Activated CD4-positive, alpha-beta T cell treated with anti-CD3 and anti-CD28 coated beads, Interleukin-2, amount 50 U/mL, for 16 hours (primary cell): Measurements from ENCODE around the gene HIGD1A.

Experiments used
- DNase-seq: peaks from one replicate; pipeline ENCODE4 v3.0.0-alpha.2; 2020

The HIGD1A gene

DNA sequence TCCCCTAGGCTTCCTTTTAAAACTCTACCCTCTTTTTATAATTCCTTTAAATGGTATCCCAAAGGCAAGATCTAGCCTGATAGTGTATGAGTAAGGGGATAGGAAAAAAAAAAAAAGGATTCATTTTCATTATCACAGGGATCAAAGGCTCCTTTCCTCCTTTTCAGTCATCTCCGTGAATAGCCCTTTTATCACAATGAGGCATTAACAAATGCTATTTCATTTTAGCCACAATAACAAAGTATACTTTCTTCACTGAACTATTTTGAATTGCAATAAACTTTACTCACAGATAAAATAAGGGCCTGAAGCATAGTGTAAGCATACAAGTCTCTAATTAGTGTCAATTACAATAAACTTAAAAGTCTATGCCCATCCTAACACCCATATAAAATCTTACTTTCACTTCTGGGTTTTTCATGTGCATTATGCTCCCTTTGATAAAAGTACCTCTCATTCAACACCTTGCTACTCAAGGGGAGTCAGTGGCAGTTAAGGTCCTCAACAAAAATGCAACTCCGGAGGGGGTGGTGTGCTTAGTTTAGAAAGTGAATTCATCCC is 8.6 kb downstream of the HIGD1A start:
- DNase-seq: no peak

DNA sequence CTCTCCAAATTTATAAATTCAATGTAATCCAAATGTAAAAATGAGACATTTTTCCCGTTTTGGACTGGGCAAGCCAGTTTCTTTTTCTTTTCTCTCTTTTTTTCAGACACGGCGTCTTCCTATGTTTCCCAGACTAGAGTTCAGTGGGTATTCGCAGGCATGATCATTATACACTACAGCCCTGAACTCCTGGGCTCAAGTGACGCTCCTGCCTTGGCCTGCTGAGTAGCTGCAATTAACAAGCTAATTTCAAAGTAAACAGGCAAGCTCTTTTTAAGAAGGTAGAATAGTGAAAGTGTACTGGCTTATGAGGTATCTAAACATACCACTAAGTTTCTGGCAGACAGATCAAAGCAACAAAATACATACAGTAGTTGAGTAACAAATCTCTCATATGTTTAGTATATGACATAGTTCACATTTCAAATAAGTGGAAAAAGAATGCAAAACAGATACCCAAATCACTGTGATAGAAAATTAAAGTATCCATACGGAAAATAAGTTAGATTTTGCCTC is 13.5 kb downstream of the HIGD1A start:
- no peak for DNase-seq

DNA sequence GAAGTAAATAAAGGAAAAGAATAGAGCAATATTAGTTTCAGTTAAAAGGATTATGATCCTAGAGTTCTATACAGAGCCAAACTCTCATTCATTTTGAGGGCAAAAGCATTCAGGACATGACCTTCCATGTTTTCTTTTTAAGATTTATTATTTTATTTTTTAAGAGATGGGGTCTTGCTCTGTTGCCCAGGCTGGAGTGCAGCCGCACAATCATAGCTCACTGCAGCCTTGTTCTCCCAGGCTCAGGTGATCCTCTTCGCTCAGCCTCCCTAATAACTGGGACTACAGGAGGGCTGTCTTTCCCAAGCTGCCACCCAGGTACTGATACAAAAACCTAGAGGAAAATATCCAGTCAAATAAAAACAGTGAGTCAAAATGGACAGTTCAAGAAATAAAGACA is 17.7 kb downstream of the HIGD1A start:
- no peak for DNase-seq

DNA sequence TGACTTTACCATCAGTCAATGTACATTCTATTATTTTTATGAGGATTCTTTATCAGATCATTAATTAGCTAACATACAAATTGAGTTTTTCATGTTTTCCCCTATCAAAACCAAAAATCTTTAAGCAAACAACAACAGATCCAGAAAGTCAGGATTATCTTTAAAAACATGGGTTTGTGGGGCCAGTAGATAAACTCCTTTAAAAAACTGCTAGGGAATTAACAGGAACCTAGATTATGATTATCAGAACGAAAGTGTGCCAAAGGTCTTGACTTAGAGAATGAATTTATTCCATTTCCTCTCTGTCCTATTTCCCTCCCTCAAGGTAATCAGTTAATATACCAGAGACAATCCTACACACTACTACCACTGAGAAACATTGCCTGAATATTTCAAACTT is 18.1 kb downstream of the HIGD1A start:
- DNase-seq: no peak

DNA sequence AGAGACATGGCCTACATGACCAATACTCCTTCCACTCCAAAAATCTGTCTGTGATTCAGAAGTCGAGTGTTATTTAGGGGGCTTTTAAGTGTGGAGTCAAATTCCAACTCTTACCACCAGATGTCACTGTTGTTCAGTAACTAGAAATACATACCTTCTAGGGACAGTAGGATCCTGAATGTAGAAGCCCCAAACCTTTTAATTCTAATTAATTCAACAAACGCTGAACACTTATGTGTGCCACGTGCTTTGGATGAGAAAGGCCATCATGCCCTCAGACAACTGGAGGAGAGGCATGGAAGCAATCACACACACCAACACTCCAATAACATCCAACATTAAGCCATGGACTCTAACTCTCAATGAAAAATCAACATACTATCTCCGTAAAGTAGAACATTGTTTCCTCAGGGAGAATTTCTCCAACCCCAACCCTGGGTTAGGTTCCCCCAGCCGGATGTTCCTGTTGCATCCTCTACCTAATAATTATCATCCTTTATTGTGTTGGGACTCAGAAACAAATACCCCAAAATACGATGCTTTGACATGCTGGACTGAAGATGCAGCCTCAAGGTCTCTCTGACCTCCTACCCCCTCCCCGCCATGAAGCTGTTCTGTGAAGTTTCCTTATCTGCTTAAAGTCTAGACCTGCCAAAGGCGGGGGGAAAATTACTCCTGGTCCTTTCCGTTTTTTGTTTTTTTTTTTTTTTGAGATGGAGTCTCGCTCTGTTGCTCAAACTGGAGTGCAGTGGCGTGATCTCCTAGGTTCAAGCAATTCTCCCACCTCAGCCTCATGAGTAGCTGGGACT is 23.2 kb downstream of the HIGD1A start:
- peak; percentile 65 for DNase-seq

DNA sequence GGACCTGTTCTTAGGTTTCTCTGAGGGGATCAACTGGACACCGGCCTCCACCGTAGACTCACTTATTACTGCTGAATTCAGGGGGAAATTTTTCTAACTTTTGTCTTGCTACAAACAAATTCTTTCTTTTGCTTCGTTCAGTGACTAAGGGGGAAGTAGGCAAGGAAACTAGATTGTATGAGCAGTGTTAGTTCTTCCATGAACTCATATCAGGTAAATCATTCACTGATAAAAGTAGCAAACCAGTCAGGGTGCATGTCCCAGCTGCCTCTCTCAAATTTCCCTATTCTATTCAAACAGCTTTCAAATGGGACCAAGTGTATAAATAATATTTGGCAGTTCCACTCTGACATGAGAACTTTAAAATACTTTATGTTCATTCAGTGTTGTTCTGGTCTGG is 23.9 kb downstream of the HIGD1A start:
- no peak for DNase-seq

DNA sequence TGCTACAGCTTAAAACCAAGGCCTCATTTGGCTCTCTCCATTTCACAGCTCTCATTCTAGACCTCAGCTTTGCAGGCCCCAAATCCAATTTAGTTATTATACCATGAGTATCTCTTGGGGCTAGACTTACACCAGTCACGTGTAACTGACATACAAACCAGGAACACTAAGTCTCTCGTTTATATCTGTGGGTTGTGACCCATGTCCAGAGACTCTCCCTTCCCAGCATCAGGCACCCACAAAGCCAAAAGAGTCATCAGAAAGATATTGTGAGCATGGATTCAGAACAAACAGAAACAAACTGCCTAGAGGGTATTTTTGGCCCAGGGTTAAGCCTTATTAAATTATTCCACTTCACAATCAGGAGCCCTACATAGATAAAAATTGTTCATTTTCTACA is 25.6 kb downstream of the HIGD1A start:
- no peak for DNase-seq

DNA sequence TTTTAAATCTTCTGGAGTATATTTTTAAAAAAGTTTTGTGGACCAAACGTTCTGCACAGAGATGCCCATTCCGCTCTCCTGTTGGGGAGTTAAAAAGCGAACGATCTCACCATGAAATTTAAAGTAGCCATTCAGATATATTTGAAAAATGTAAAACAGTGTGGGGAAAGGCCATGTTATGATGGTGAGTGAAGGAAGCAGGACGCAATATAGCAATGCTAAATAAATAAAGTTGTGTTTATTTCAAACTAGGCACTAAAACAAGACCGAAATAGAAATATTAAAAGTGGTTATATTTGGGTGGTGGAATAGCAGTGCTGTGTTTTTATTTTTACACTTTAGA is 30.9 kb downstream of the HIGD1A start:
- DNase-seq: no peak

DNA sequence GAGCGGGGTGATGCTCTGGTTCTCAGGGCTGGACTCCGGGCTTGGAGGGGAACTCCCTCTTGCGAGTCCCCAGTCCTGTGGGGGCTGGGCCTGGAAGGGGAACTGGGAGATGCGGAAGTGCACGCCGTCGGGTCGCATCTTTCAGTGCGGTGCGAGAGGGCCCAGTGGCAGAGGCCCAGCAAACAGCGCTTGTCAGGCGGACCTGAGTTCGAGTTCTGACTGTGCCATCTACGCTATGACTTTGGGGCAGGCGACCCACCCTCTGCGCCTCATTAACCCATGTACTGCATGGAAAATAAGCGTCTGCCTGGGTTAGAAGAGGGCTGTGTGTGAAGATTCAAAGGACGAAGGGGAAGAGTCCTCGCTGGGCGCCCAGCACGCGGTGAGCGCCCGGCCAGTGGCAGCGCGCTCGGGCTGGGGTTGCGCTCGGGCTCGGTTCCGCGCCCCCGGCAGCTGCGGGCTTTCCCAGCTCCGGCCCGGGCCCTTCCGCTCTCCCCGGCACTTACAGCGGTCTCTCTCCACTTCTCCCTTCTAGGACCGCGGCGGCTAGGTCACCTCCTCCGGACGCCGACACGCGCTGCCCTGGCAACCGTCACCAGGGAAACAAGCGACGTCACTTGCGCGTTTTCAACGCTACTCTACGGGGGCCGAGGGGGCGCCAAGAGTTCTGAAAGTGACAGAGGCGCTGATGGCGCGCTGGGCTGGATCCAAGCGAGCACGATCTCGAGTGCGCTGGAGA is 31.5 kb downstream of the HIGD1A start, which contains the start of gene CCDC13:
Gene CCDC13 (minus strand): TSS at position 584 of the 739 bp plus-strand sequence. CDS start 14,908 bp downstream, outside the sequence.
- DNase-seq: peak; percentile 92

DNA sequence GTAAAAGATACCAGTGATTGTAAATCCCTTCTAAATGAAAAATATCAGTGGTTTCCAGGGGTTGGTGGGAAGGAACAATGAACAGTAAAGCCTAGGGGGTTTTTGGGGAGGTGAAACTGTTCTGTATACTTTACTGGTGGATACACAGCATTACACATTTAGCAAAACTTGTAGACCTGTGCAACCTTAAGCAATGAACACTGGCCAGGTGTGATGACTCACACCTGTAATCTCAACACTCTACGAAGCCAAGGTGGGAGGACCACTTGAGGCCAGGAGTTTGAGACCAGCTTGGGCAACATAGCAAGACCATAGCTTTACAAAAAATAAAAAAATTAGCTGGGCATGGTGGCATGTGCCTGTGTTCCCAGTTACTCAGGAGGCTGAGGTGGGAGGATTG is 33.0 kb downstream of the HIGD1A start:
- DNase-seq: no peak

DNA sequence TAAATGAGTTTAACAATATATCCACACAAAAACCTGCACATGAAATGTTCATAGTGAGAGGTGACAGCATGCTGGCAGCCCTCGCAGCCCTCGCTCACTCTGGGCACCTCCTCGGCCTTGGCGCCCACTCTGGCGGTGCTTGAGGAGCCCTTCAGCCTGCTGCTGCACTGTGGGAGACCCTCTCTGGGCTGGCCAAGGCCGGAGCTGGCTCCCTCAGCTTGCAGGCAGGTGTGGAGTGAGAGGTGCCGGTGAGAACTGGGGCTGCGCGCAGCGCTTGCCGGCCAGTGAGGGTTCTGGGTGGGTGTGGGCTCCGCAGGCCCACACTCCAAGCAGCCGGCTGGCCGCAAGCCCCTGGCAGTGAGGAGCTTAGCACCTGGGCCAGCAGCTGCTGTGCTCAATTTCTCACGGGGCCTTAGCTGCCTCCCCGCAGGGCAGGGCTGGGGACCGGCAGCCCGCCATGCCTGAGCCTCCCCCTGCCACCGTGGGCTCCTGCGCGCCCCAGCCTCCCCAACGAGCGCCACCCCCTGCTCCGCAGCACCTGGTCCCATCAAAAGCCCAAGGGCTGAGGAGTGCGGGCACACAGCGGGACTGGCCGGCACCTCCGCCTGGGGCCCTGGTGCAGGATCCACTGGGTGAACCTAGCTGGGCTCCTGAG is 34.7 kb downstream of the HIGD1A start:
- no peak for DNase-seq

DNA sequence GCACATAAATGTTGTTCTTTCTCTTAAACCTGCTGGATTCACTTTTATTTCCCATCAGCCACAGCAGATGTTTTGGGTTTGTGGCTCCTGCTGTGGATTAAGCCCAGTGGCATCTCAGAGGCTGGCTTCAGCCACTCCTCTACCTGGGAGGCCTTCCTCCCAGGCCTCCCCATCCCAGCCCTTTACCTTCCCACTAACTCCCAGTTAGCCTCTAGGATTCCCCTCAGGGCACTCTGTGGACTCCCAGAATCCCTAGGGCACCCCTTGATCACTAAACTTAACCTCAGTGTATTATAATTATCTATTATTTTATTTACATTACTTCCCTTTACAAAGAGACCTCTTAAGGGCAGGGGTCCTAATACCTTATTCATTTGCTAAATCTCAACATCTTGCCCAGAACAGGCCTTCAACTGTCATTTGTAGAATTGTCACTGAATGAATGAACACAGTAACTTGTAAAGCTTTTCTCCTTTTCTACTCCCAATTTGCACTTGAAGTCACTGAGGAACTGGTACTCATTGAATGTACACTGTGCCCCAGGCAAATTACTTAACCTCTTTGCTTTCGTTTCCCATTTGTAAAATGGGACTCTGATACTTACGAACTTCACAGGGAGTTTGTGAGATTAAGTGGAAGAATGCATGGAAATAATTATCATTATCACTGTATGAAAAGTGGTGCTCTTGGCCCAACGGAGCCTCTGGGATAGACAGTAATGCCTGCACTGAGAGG is 39.6 kb downstream of the HIGD1A start:
- no peak for DNase-seq

DNA sequence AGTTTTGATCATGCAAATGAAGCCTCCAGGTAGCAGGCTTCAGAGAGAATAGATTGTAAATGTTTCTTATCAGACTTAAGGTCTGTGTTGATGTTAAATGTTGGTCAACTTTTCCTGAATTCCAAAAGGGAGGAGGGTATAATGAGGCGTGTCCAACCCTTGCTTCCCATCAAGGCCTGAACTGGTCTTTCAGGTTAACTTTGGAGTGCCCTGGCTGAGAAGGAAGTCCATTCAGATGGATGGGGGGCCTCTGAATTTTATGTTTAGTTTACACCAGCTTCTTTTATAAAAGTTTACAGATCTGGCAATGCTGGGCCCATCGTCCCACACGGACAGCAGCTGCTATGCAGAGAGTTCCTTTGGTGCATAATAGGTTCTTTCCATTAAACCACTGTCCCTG is 40.2 kb downstream of the HIGD1A start:
- DNase-seq: no peak

DNA sequence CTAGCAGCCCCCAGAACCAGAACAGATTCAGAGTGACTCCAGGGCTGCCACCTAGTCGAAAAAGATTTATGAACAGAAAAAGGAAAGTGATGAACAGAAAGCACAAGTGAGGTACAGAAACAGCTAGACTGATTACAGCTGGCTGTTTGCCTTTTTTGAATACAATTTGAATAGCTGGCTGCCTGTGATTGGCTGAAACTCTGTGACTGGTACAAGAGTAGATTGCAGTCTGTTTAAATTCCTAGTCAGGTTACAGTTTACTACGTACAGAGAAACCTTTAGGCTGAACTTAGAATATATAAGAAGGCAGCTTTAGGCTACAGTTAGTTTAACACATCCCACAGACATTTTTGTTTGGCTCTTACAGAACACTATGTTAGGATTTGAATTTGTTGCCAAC is 41.3 kb downstream of the HIGD1A start:
- no peak for DNase-seq

DNA sequence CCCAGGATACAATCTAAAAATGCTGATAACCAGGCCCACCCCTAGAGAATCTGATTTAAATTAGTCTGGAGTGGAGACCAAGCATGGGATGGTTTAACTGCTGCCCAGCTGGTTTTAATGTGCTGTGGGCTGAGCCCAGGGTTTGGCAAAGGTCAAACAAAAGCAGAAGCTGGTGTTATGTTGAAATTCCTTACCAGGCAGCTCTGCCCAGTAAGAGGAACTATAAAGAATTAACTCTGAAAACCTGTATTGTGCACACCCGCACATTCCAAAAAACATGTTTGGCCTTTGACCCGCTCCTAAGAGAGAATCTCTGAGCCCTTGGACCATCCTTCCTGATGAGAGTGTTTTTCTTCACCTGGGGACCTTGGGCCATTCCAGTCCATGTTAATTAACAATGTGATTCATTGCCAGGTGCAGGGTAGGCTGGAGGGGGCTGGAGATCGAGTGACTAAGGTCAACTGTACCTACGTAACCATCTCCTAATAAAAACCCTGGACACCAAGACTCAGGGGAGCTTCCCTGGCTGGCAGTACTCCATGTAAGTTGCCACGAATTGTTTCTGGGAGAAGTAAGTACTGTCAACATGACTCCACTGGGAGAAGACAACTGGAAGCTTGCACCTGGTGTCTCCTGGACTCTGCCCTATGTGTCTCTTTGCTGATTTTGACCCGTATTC is 42.1 kb downstream of the HIGD1A start:
- DNase-seq: no peak

DNA sequence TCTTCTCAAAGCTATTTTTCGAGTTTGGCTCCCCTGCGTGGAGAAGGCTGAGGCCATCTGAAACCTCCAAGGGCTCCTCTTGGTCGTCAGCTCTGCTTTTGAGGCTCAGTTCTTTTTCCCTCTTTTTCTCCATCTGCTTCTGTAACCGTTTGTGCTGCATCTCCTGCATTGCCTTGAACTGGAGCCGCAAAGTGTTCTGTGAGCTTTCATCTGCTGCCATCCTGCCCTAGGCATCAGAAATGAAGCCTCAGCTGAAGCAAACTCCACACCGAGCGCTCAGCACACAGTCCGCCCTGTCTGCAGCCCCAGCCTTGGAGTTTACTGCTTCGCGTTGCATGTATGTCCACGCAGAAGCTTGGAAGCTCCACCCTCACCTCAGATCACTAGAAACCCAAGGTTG is 46.2 kb downstream of the HIGD1A start:
- no peak for DNase-seq

DNA sequence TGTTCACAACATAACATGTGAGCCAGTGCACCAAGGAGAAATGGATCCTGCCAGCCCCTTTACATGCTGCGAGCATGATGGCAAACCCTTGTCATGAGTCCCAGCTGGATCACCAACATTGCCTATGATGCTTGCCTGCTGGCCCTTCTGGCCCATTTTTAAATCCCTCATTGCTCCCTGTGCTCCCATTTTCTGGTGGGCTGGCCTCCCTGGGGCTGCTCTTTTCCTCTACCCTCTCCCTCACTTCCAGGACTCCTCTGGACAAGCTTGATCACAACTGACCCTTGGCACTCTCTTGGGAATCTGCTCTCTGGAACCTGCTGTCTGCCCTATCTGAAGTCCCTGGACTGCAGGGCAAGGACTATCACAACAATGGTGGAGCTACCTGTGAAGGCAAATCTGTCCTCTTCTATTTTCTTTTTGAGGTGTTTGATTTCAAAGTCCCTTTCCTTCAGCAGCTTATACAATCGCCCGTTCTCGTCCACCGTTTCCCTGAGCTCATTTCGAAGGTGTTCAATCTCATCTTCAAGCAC is 47.5 kb downstream of the HIGD1A start:
- DNase-seq: no peak

DNA sequence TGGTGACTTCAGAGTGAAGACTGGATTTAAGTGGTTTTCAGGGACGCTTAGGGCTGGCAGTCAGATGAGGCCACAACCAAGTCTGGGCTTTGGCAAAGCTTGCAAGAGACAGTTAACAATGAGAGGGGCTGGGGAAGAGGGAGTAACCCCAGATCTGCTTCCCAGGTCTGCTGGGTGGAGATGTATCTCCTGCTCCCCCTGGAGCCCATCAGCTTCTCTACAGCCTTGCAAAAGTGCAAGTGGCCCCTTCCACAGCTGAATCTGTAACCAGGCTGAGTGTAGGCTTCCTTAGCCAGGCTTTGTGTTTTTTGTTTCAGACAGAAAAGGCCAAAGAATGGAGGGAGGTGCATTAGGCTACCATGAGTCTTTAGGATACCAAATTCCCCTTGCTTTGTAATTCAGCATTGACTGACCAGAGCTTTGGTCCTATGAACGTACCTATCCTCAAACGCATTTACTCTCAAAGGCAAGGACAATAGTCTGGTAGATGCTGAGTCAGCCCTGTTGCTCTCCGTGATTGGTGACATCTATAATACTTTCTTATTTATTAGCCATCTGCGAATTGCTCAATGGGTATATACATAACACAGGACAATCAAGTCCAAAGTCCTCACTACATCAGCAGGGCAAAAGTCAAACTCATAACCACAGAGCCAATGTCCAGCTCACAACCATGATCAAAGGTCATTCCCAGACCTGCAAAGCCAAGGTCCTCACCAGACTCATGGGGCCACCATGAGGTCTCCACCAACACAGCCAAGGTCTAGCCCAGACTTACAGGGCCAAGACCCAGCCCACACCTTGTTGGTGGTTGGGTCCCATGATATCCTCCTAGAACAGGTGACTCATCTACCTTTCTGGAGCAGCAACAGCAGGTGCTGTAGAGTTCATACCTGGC is 48.4 kb downstream of the HIGD1A start:
- no peak for DNase-seq

DNA sequence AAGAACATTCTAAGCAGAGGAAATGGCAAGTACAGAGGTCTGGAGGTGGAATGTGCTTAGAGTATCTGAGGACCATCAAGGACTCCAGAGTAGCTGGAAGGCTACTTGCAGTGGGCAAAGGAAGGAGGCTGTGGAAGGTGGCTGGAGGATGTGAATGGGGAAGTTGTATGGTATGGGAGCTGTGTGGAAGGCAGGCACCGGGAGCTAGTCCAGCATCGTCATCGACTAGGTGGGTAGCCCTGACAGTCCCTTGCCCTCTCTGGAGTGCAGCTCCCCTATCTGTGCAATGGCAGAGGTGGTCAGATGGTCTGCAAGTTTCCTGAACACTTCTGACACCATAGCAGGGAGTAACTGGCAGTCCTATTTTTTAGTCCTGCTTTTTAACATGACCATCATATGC is 50.5 kb downstream of the HIGD1A start:
- no peak for DNase-seq

DNA sequence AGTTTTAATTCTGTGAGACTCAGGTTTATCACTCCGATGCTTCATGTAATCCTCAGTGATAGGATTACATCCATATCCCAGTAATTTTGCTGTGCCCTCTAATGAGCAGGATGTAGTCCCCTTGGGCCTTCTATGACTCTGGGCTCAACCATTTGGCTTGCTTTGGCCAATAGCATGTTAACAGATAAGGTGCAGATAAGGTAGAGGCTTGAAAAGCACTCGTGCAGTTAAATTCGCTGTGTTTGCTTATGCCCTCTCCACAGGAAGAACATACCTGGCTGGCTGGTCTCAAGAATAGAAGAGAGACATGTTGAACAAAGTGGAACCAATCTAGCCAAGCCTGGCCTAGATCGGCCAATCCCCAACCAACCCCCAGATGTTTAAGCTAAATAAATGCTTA is 51.3 kb downstream of the HIGD1A start:
- DNase-seq: no peak

DNA sequence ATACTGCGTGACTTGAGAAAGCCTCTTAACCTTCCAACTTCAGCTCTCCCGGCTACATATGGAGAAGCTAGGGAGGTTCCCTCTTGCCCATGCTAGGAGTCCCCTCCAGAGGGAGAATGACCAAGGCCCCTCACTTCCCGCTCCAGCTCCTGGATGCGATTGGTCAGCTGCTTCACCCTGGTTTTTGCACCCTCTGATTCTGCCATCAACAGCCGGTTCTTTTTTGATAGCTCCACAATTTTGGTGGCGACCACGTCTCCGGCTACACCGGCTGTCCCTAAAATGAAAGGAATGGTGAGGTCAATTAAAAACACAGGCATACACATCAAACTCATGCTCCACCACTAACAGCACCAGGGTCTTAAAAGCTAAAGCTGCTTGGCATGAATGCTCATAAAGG is 51.8 kb downstream of the HIGD1A start:
- DNase-seq: no peak
